H1 (cell line): ENCODE measurements around the gene TDP2. TPM values are rescaled to one million over a fixed set of nuclear protein-coding genes. Genes with fewer than 3 reads are reported as not detected.

Experiments
- CTCF ChIA-PET: fragments of 300-600 bp; sonication (Branson Sonifier 250); formaldehyde crosslinking; loops from one replicate; lab custom pipeline; 2021; ENCODE audit not compliant: partially characterized antibody; lab: Charles Lee
- POLR2A ChIA-PET: fragments of 300-600 bp; sonication (Branson Sonifier 250); formaldehyde crosslinking; loops from one replicate; lab custom pipeline; 2021; ENCODE audit warnings: inconsistent platforms; ENCODE audit not compliant: partially characterized antibody; lab: Charles Lee
- DNase-seq, 2 experiments: peaks; one replicate each; pipeline versions ENCODE4 v3.0.0 to v3.0.0-alpha.2; 2010 to 2022; ENCODE audit warnings: low spot score in 2 of 2, low read depth in 1 of 2, mixed read lengths in 1 of 2
- FAIRE-seq: peaks from 2 replicates; lab custom pipeline; 2011; peaks lifted over from hg19 to GRCh38; lab: Jason Lieb, UNC
- H2AFZ ChIP-seq: 2 replicates; pipeline ENCODE4 v1.8.1; 2012; ENCODE audit warnings: low read length, inconsistent platforms
- H2AK5ac ChIP-seq: 2 replicates; pipeline ENCODE4 v1.6.1; 2013; ENCODE audit warnings: low read depth, low read length
- H2BK120ac ChIP-seq: replicated peaks from 2 replicates; pipeline ENCODE3; 2013; ENCODE audit warnings: low read depth, low read length, inconsistent platforms
- H2BK12ac ChIP-seq: 2 replicates; pipeline ENCODE4 v1.6.1; 2013; ENCODE audit warnings: low read depth, low read length
- H2BK15ac ChIP-seq: 2 replicates; pipeline ENCODE4 v1.6.1; 2013; ENCODE audit warnings: low read length
- H2BK20ac ChIP-seq: 2 replicates; pipeline ENCODE4 v1.6.1; 2013; ENCODE audit warnings: low read length
- H2BK5ac ChIP-seq: 2 replicates; pipeline ENCODE4 v1.6.1; 2013; ENCODE audit warnings: low read depth, low read length
- H3K14ac ChIP-seq: 2 replicates; pipeline ENCODE4 v1.6.1; 2013; ENCODE audit warnings: inconsistent platforms; ENCODE audit not compliant: insufficient read length
- H3K18ac ChIP-seq: 2 replicates; pipeline ENCODE4 v1.6.1; 2013; ENCODE audit warnings: low read length; ENCODE audit errors: extremely low read depth
- H3K23ac ChIP-seq: 2 replicates; pipeline ENCODE4 v1.6.1; 2013; ENCODE audit warnings: inconsistent platforms; ENCODE audit not compliant: insufficient read length
- H3K23me2 ChIP-seq: 2 replicates; pipeline ENCODE4 v1.6.1; 2013; ENCODE audit warnings: low read depth, low read length
- H3K27ac ChIP-seq: 2 replicates; pipeline ENCODE4 v1.6.1; 2011; ENCODE audit warnings: low read depth, low read length, inconsistent platforms
- H3K27me3 ChIP-seq, 4 experiments: replicated peaks in 1 of 4; 1 replicate in 1 of 4; 2 replicates in 3 of 4; pipeline versions ENCODE4 v1.6.1 to v1.8.1; 2011 to 2013; ENCODE audit warnings: low read length in 3 of 4, mild to moderate bottlenecking in 3 of 4, inconsistent platforms in 2 of 4, mixed read lengths in 2 of 4, moderate library complexity in 1 of 4; ENCODE audit not compliant: control insufficient read depth in 3 of 4, insufficient read depth in 3 of 4; ENCODE audit errors: extremely low read depth in 1 of 4
- H3K36me3 ChIP-seq, 4 experiments: 2 replicates each; pipeline versions ENCODE4 v1.6.1 to v1.8.1; 2011 to 2013; ENCODE audit warnings: mild to moderate bottlenecking in 4 of 4, low read length in 3 of 4, moderate library complexity in 2 of 4, control low read depth in 1 of 4, inconsistent platforms in 1 of 4; ENCODE audit not compliant: insufficient read depth in 4 of 4, control insufficient read depth in 2 of 4
- H3K4ac ChIP-seq: replicated peaks from 2 replicates; pipeline ENCODE3; 2013; ENCODE audit warnings: low read length, low read depth, mixed read lengths, inconsistent platforms; ENCODE audit not compliant: insufficient read length
- H3K4me1 ChIP-seq, 4 experiments: replicated peaks in 1 of 4; 1 replicate in 1 of 4; 2 replicates in 3 of 4; pipeline versions ENCODE4 v1.6.1 to v1.8.1; 2011 to 2013; ENCODE audit warnings: low read length in 3 of 4, inconsistent platforms in 2 of 4, mixed read lengths in 1 of 4; ENCODE audit not compliant: insufficient read depth in 4 of 4, control insufficient read depth in 3 of 4
- H3K4me2 ChIP-seq, 2 experiments: 2 replicates each; pipeline versions ENCODE4 v1.6.1 to v1.8.1; 2011 to 2013; ENCODE audit warnings: low read depth in 2 of 2, low read length in 2 of 2, control low read depth in 1 of 2, inconsistent platforms in 1 of 2, mild to moderate bottlenecking in 1 of 2; ENCODE audit not compliant: insufficient read depth in 1 of 2
- H3K4me3 ChIP-seq, 4 experiments: fragments of 200-600, 300-600 bp in 1 of 4; sonication (generic), shearing (Covaris generic), sonication (Bioruptor Twin) in 1 of 4; 2 replicates each; pipeline versions ENCODE4 v1.5.1 to v1.8.1; 2011 to 2016; ENCODE audit warnings: low read length in 4 of 4, low read depth in 3 of 4, control low read depth in 2 of 4, inconsistent platforms in 2 of 4, mild to moderate bottlenecking in 2 of 4, mixed read lengths in 1 of 4, moderate library complexity in 1 of 4; ENCODE audit not compliant: insufficient read depth in 2 of 4; ENCODE audit errors: extremely low read depth in 1 of 4
- H3K56ac ChIP-seq: replicated peaks from 2 replicates; pipeline ENCODE3; 2013; ENCODE audit warnings: low read depth, mild to moderate bottlenecking, mixed read lengths, low read length, inconsistent platforms; ENCODE audit not compliant: insufficient read length
- H3K79me1 ChIP-seq: 2 replicates; pipeline ENCODE4 v1.6.1; 2013; ENCODE audit warnings: low read depth, low read length, control low read depth
- H3K79me2 ChIP-seq, 2 experiments: 2 replicates each; pipeline versions ENCODE4 v1.6.1 to v1.8.1; 2012 to 2013; ENCODE audit warnings: low read length in 2 of 2, mild to moderate bottlenecking in 2 of 2, inconsistent platforms in 1 of 2; ENCODE audit not compliant: insufficient read depth in 2 of 2, control insufficient read depth in 1 of 2
- H3K9ac ChIP-seq, 4 experiments: replicated peaks in 1 of 4; 1 replicate in 1 of 4; 2 replicates in 3 of 4; pipeline versions ENCODE4 v1.6.1 to v1.8.1; 2011 to 2013; ENCODE audit warnings: low read depth in 3 of 4, low read length in 3 of 4, control low read depth in 2 of 4, mild to moderate bottlenecking in 2 of 4, moderate library complexity in 2 of 4, inconsistent platforms in 1 of 4; ENCODE audit errors: extremely low read depth in 1 of 4
- H3K9me3 ChIP-seq, 2 experiments: 2 replicates each; pipeline versions ENCODE4 v1.6.1 to v1.8.1; 2012 to 2013; ENCODE audit warnings: mild to moderate bottlenecking in 2 of 2, moderate library complexity in 2 of 2, control low read depth in 1 of 2, inconsistent platforms in 1 of 2, low read depth in 1 of 2, low read length in 1 of 2, mixed read lengths in 1 of 2; ENCODE audit not compliant: insufficient read depth in 2 of 2
- H4K20me1 ChIP-seq, 2 experiments: replicated peaks in 1 of 2; 2 replicates each; pipeline versions ENCODE3 to v1.8.1; 2011 to 2013; ENCODE audit warnings: inconsistent platforms in 2 of 2, low read length in 2 of 2, mild to moderate bottlenecking in 1 of 2; ENCODE audit not compliant: insufficient read depth in 2 of 2, control insufficient read depth in 1 of 2
- H4K5ac ChIP-seq: 2 replicates; pipeline ENCODE4 v1.6.1; 2013; ENCODE audit warnings: low read length, low read depth, mixed read lengths, inconsistent platforms; ENCODE audit not compliant: insufficient read length
- H4K8ac ChIP-seq: 2 replicates; pipeline ENCODE4 v1.8.0; 2013; ENCODE audit warnings: mild to moderate bottlenecking, moderate library complexity, low read length, inconsistent platforms; ENCODE audit not compliant: insufficient read depth; ENCODE audit errors: extremely low read depth
- H4K91ac ChIP-seq: replicated peaks from 2 replicates; pipeline ENCODE3; 2013; ENCODE audit warnings: low read length, mixed read lengths, inconsistent platforms; ENCODE audit not compliant: insufficient read length
- JUN ChIP-seq: IDR thresholded peaks from 2 replicates; pipeline ENCODE4 v1.6.1; 2011; ENCODE audit warnings: low read depth, mild to moderate bottlenecking, improper control_type of control experiment, low read length
- POLR2A ChIP-seq, 2 experiments: IDR thresholded peaks; 1 replicate in 1 of 2; 2 replicates in 1 of 2; pipeline ENCODE4 v1.6.1; 2011; ENCODE audit warnings: low read depth in 2 of 2, low read length in 2 of 2, mild to moderate bottlenecking in 2 of 2; ENCODE audit errors: control extremely low read depth in 1 of 2
- POLR2AphosphoS5 ChIP-seq: IDR thresholded peaks from 2 replicates; pipeline ENCODE4 v1.6.1; 2011; ENCODE audit warnings: low read depth, low read length
- POU5F1 ChIP-seq: IDR thresholded peaks from 2 replicates; pipeline ENCODE4 v1.6.1; 2011; ENCODE audit warnings: low read depth, mild to moderate bottlenecking, low read length, moderate library complexity
- RBBP5 ChIP-seq: IDR thresholded peaks from 2 replicates; pipeline ENCODE4 v1.7.1; 2012; ENCODE audit warnings: low read depth, mild to moderate bottlenecking, inconsistent platforms, low read length, moderate library complexity, borderline replicate concordance
- SUZ12 ChIP-seq: fragments of 200-600 bp; sonication (generic); IDR thresholded peaks from 2 replicates; pipeline ENCODE4 v1.6.1; 2012; ENCODE audit warnings: mild to moderate bottlenecking, inconsistent platforms, low read length, moderate library complexity, mixed read lengths
- TAF7 ChIP-seq: optimal IDR thresholded peaks from 2 replicates; pipeline ENCODE3; 2011; ENCODE audit warnings: low read depth, mild to moderate bottlenecking, inconsistent platforms, low read length, moderate library complexity, borderline replicate concordance
- TCF12 ChIP-seq: IDR thresholded peaks from 2 replicates; pipeline ENCODE4 v1.6.1; 2011; ENCODE audit warnings: low read depth, mild to moderate bottlenecking, low read length
- polyA plus RNA-seq, 7 experiments: library from polyadenylated mRNA; depleted of rRNA in 3 of 7; stranded (reverse) in 5 of 7; unstranded in 2 of 7; fragments of >200 nt in 5 of 7; fragments of 200-250 nt in 2 of 7; gene quantifications; 1 replicate in 5 of 7; 2 replicates in 1 of 7; 4 replicates in 1 of 7; pipeline versions ENCODE4 v1.2.1 to v1.2.3, GENCODE V29; 2011 to 2013; ENCODE audit warnings: missing spikeins in 2 of 7, mixed read lengths in 2 of 7
- total RNA-seq: library from RNA; stranded (reverse); fragmentation: NEBNext Ultra II Directional; extraction: Animal tissue kit (Norgen Biotek cat#: 25700); gene quantifications from 2 replicates; pipeline ENCODE4 v1.2.1, GENCODE V29; 2021

Gene TDP2
- total and polyA plus RNA-seq, 2 of the 8 experiments (the other 6 are each of a cell fraction or from before 2014, with no cell fraction given), result 18.8 to 51.6 TPM

GRCh38 chr6:24704468-24704867, 37.8 kb upstream of the TDP2 start:
- H3K23ac ChIP-seq, result no peak overlapping the region
- no peaks in the 10 kb centered on the region for H3K79me1 ChIP-seq
- no peak overlapping the region for H3K4ac ChIP-seq
- no peak overlapping the region for H3K56ac ChIP-seq
- peaks cover 0 to 12% of the 10 kb centered on the region in 2 experiments for H4K20me1 ChIP-seq
- H3K27ac ChIP-seq, result no peak overlapping the region
- H3K23me2 ChIP-seq, result no peaks in the 10 kb centered on the region
- DNase-seq (no peak), FAIRE-seq (no peak)
- CTCF ChIA-PET, result interaction anchor here (0.7 to 3.4 kb wide), 6 partner anchors 10 to 313 kb away, joined by 3 to 17 read pairs (median 3); no protein-coding TSS in a partner anchor
- H3K4me1 ChIP-seq, result no peaks in the 10 kb centered on the region
- TF ChIP-seq TAF7, result no peak
- TF ChIP-seq TCF12, result no peak
- TF ChIP-seq RBBP5, result no peak
- no peak for TF ChIP-seq POU5F1
- TF ChIP-seq SUZ12, result no peak
- no peak for TF ChIP-seq POLR2A (IDR thresholded peaks at IDR 0.05; ENCODE audit: control extremely low read depth in 1 of 2, low read depth in 2 of 2, low read length in 2 of 2)
- no peak for TF ChIP-seq JUN
- no peak for TF ChIP-seq POLR2AphosphoS5
- H3K9ac ChIP-seq, result no peak overlapping the region
- no peaks in the 10 kb centered on the region for H3K27me3 ChIP-seq
- H3K9me3 ChIP-seq, result no peaks in the 10 kb centered on the region
- H2BK5ac ChIP-seq, result no peak overlapping the region
- H3K14ac ChIP-seq, result no peak overlapping the region
- no peak overlapping the region for H2BK20ac ChIP-seq
- POLR2A ChIA-PET, result interaction anchor here (0.6 to 4.8 kb wide), 10 partner anchors 9 to 313 kb away, joined by 3 to 31 read pairs (median 4); partner anchors contain the start of genes C6orf62 and GMNN
- no peak overlapping the region for H2AK5ac ChIP-seq
- H3K18ac ChIP-seq, result no peak overlapping the region
- H4K8ac ChIP-seq, result no peak overlapping the region
- no peaks in the 10 kb centered on the region for H3K79me2 ChIP-seq
- H3K4me2 ChIP-seq, result no peak overlapping the region
- H2AFZ ChIP-seq, result no peak overlapping the region
- no peak overlapping the region for H2BK12ac ChIP-seq
- no peak overlapping the region for H3K4me3 ChIP-seq
- H2BK15ac ChIP-seq, result no peak overlapping the region
- H4K5ac ChIP-seq, result no peak overlapping the region
- no peak overlapping the region for H2BK120ac ChIP-seq
- peaks cover 23 to 85% (median 46%) of the 10 kb centered on the region in 4 experiments for H3K36me3 ChIP-seq
- no peak overlapping the region for H4K91ac ChIP-seq
